SK-N-MC (cell line): ENCODE measurements around the gene NRM.
"Not testable (repeated sequence)": the region's sequence is repeated elsewhere in the genome, so short reads cannot be mapped to it uniquely, and the experiment has no call there.

Experiments used
- DNase-seq: peaks from one replicate; pipeline ENCODE4 v3.0.0-alpha.2; 2011; ENCODE audit warnings: low read depth, low spot score
- H3K27ac ChIP-seq: fragments of 200-600 bp; sonication (generic); 2 replicates; pipeline ENCODE4 v1.5.1; 2016; ENCODE audit warnings: mixed run types
- H3K36me3 ChIP-seq: fragments of 200-600 bp; sonication (generic); 2 replicates; pipeline ENCODE4 v1.6.1; 2017; ENCODE audit warnings: antibody characterized with exemption, low read length, mixed read lengths; ENCODE audit not compliant: insufficient read depth
- H3K4me3 ChIP-seq: fragments of 200-600 bp; sonication (generic); 2 replicates; pipeline ENCODE4 v1.5.1; 2016
- H3K9ac ChIP-seq: fragments of 200-600 bp; sonication (generic); 2 replicates; pipeline ENCODE4 v1.8.0; 2017; ENCODE audit warnings: mixed run types, mixed read lengths; ENCODE audit not compliant: insufficient read length
- H3K9me3 ChIP-seq: fragments of 200-600 bp; sonication (generic); 2 replicates; pipeline ENCODE4 v1.6.1; 2017; ENCODE audit warnings: low read depth, mild to moderate bottlenecking, antibody characterized with exemption, low read length, moderate library complexity, mixed read lengths
- EZH2 ChIP-seq: fragments of 200-600 bp; sonication (generic); IDR thresholded peaks from one replicate; pipeline ENCODE4 v1.6.1; 2017; ENCODE audit warnings: antibody characterized with exemption
- FOXP2 ChIP-seq: optimal IDR thresholded peaks from 2 replicates; pipeline ENCODE3; 2011; ENCODE audit warnings: mild to moderate bottlenecking, moderate library complexity; ENCODE audit not compliant: insufficient read depth; ENCODE audit errors: extremely low read length, control extremely low read depth
- POLR2AphosphoS5 ChIP-seq: IDR thresholded peaks from 2 replicates; pipeline ENCODE4 v1.6.1; 2012; ENCODE audit warnings: mild to moderate bottlenecking, low read depth, low read length, borderline replicate concordance

The NRM gene

DNA sequence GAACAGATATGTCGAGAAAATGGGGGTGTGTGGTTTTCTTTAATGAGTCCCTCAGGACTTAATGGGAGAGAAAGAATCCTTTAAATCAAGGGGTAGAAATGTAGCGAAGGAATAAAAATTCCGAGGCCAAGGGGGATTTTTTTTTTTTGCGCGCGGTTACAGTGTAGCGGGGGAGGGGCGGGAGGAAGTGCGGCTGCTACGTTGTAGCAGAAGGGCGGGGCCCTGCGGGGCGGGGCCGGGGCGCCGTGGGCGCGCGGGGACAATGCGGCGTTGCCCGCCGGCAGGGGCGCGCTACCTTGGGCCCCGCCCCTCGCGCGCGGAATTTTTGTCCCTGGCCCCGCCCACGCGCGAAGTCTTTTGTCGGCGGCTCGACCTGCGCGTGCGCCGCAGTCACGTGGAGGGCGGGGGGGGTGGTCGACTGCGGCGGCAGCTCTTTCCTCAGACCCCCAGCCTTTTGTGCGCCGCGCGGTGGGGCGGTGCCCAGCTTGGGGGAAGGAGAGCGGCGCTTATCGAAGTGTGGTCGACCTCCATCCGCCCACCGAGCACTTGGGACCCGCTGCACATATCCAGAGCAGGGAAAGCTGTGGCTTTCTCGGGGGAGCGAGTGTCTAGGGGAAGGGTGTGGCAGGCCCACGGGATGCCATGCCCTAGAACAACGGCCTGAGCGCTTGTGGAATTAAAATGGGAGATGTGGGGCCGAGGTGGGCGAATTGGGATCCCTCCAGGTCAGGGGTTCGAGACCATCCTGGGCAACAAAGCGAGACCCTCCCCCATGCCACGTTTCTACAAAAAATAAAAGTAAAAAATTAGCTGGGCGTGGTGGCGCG is 30.6 kb upstream of the NRM start:
- peak; percentile 85 for TF ChIP-seq POLR2AphosphoS5
- TF ChIP-seq FOXP2 = peak; percentile 44
- TF ChIP-seq EZH2 = no peak
- Histone ChIP-seq H3K27ac (peak overlapping the region; percentile 98), H3K4me3 (peak overlapping the region; percentile 85), H3K9ac (peak overlapping the region; percentile 99), H3K9me3 (no peaks in the 10 kb centered on the region), H3K36me3 (peaks cover 49% of the 10 kb centered on the region)
- no peak for DNase-seq

- H3K9ac ChIP-seq = peak overlapping the region; percentile 99
- DNase-seq = no peak
- H3K36me3 ChIP-seq = peaks cover 50% of the 10 kb centered on the region
- no peak for TF ChIP-seq EZH2
- TF ChIP-seq FOXP2 = no peak
- TF ChIP-seq POLR2AphosphoS5 = no peak
- peak overlapping the region; percentile 98 for H3K27ac ChIP-seq
- peak overlapping the region; percentile 85 for H3K4me3 ChIP-seq
- no peaks in the 10 kb centered on the region for H3K9me3 ChIP-seq
Observed at GRCh38 chr6:30720738-30721197, 30.0 kb upstream of the NRM start.

DNA sequence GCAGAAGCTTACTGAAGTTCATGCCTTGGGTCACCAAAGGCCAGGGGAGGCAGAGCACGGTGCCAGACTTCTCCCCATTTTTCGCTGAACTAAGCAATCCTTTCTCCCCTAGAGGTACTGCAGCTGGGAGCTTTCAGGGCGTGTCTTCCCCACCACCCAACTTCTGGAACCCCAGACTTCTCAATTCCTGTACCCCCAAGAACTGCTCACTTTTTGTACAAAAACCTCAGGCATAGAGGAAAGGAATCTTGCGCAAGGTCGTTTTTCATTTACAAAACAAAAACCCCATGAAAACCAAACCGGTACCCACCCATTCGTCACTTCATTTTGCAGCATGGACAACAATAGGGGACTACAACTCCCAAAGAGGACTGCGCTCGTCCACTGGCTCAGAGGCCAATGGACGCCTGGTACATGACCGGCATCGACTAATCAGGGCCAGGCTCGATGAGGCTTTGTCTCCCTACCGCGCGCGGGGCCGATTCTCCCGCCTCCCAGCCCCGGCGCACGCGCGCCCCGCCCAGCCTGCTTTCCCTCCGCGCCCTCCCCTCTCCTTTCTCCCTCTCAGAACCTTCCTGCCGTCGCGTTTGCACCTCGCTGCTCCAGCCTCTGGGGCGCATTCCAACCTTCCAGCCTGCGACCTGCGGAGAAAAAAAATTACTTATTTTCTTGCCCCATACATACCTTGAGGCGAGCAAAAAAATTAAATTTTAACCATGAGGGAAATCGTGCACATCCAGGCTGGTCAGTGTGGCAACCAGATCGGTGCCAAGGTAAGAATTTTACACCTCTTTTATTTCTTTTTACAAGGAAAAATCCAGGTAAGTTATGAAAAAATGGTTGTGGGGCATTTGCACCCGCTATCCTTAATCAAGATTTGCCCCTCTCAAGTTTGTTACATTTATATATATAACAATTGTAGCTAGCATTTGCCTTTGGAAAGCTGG is 29.3 kb upstream of the NRM start, which contains the start of gene TUBB:
TSS of gene TUBB (plus strand) at position 562 of the 947 bp plus-strand sequence. CDS start at position 717, 155 bp downstream.
- Histone ChIP-seq H3K36me3 (peaks cover 48% of the 10 kb centered on the region), H3K4me3 (peak within 1 kb of the TSS; percentile 85), H3K27ac (peak within 1 kb of the TSS; percentile 98), H3K9ac (peak within 1 kb of the TSS; percentile 99), H3K9me3 (no peaks in the 10 kb centered on the region)
- peak; percentile 97 for TF ChIP-seq POLR2AphosphoS5
- no peak for TF ChIP-seq FOXP2
- no peak for TF ChIP-seq EZH2
- DNase-seq = no peak

- Histone ChIP-seq H3K27ac (peak overlapping the region; percentile 98), H3K9ac (peak overlapping the region; percentile 93), H3K9me3 (no peaks in the 10 kb centered on the region), H3K4me3 (peak overlapping the region; percentile 85), H3K36me3 (peaks cover 48% of the 10 kb centered on the region)
- no peak for DNase-seq
- TF ChIP-seq EZH2 (no peak), POLR2AphosphoS5 (no peak), FOXP2 (no peak)
Observed at GRCh38 chr6:30719356-30719755, 28.6 kb upstream of the NRM start.

DNA sequence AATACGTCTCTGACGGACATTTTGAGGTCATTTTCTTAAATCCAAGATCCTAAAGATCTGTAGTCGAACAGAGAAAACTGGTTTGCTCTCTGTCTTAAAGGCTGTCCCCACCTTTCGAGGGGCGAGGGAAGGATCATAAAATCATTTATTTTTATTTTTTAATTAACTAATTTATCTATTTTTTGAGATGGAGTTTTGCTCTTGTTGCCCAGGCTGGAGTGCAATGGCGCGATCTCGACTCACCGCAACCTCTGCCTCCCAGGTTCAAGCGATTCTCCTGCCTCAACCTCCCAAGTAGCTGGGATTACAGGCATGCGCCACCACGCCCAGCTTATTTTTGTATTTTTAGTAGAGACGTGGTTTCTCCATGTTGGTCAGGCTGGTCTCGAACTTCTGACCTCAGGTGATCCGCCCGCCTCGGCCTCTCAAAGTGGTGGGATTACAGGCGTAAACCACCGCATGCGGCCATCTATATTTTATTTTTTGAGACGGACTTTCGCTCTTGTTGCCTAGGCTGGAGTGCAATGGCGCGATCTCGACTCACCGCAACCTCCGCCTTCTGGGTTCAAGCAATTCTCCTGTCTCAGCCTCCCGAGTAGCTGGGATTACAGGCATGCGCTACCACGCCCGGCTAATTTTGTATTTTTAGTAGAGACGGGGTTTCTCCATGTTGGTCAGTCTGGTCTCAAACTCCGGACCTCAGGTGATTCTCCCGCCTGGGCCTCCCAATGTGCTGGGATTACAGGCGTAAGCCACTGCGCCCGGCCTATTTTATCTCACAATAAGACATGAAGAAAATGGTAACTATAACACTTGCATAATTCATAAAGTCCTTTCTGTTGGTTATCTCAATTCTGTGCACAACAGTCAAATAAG is 27.3 kb upstream of the NRM start:
- Histone ChIP-seq H3K9ac (peak overlapping the region; percentile 86), H3K36me3 (peaks cover 48% of the 10 kb centered on the region), H3K4me3 (peak overlapping the region; percentile 75), H3K27ac (peak overlapping the region; percentile 98)
- not testable (repeated sequence) for H3K9me3 ChIP-seq, DNase-seq
- 0 out of 2 replicates have a peak, but pooled peaks have one; percentile 4 for TF ChIP-seq POLR2AphosphoS5

GRCh38 chr6:30717129-30717844 is 26.5 kb upstream of the NRM start, which contains the start of gene MDC1:
Gene MDC1 (minus strand): TSS chr6:30717281. CDS start chr6:30715175, 2,106 bp downstream.
- peak; percentile 90 for TF ChIP-seq POLR2AphosphoS5
- no peak for TF ChIP-seq FOXP2
- TF ChIP-seq EZH2 = no peak
- peak; percentile 99 for DNase-seq
- H3K27ac ChIP-seq = peak within 1 kb of the TSS; percentile 98
- peak within 1 kb of the TSS; percentile 78 for H3K4me3 ChIP-seq
- H3K9ac ChIP-seq = peak within 1 kb of the TSS; percentile 86
- no peaks in the 10 kb centered on the region for H3K9me3 ChIP-seq
- H3K36me3 ChIP-seq = peaks cover 48% of the 10 kb centered on the region

- no peak for TF ChIP-seq POLR2AphosphoS5
- Histone ChIP-seq H3K27ac (peak overlapping the region; percentile 95), H3K4me3 (peak overlapping the region; percentile 78), H3K9ac (peak overlapping the region; percentile 82), H3K36me3 (peaks cover 47% of the 10 kb centered on the region), H3K9me3 (no peaks in the 10 kb centered on the region)
- no peak for DNase-seq
Observed at GRCh38 chr6:30716879-30717128, 26.0 kb upstream of the NRM start.
